ENCODE data around the gene TMEM221.

DNA sequence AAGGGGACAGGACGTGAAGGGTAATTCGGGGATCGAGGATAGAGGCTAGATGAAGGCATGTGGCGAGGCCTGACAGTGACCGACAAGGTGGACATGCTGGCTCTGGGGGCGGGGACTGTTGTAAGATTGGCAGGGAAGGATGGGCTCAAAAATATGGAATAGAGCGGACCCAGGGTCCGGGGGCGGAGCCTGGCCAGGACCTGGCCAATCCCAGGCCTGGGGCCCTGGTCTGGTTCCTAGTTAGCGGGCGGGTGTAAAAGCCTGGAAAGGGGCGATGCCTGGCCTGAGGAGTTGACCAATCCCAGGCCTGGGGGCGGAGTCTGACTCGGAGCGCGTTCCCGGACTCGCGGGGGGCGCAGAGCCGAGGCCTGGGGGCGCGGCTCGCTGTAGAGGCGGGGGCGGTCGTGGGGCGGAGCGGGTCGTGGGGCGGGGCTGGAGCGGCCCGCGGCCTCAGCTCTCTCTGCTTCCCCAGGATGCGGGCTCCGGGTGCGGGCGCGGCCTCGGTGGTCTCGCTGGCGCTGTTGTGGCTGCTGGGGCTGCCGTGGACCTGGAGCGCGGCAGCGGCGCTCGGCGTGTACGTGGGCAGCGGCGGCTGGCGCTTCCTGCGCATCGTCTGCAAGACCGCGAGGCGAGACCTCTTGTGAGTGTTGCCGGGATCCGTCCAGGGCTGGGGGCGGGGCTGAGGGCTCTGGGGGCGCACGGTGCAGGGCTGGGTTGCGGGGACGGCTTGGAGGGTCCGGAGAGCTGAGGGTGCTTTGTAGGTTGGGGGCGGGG lies 21.8 kb upstream of the TMEM221 start, which contains the start of gene SLC27A1:
- TF ChIP-seq, protein P1, sequence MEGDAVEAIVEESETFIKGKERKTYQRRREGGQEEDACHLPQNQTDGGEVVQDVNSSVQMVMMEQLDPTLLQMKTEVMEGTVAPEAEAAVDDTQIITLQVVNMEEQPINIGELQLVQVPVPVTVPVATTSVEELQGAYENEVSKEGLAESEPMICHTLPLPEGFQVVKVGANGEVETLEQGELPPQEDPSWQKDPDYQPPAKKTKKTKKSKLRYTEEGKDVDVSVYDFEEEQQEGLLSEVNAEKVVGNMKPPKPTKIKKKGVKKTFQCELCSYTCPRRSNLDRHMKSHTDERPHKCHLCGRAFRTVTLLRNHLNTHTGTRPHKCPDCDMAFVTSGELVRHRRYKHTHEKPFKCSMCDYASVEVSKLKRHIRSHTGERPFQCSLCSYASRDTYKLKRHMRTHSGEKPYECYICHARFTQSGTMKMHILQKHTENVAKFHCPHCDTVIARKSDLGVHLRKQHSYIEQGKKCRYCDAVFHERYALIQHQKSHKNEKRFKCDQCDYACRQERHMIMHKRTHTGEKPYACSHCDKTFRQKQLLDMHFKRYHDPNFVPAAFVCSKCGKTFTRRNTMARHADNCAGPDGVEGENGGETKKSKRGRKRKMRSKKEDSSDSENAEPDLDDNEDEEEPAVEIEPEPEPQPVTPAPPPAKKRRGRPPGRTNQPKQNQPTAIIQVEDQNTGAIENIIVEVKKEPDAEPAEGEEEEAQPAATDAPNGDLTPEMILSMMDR (IDR thresholded peaks at IDR 0.05): no peak
- TF ChIP-seq, protein P2, sequence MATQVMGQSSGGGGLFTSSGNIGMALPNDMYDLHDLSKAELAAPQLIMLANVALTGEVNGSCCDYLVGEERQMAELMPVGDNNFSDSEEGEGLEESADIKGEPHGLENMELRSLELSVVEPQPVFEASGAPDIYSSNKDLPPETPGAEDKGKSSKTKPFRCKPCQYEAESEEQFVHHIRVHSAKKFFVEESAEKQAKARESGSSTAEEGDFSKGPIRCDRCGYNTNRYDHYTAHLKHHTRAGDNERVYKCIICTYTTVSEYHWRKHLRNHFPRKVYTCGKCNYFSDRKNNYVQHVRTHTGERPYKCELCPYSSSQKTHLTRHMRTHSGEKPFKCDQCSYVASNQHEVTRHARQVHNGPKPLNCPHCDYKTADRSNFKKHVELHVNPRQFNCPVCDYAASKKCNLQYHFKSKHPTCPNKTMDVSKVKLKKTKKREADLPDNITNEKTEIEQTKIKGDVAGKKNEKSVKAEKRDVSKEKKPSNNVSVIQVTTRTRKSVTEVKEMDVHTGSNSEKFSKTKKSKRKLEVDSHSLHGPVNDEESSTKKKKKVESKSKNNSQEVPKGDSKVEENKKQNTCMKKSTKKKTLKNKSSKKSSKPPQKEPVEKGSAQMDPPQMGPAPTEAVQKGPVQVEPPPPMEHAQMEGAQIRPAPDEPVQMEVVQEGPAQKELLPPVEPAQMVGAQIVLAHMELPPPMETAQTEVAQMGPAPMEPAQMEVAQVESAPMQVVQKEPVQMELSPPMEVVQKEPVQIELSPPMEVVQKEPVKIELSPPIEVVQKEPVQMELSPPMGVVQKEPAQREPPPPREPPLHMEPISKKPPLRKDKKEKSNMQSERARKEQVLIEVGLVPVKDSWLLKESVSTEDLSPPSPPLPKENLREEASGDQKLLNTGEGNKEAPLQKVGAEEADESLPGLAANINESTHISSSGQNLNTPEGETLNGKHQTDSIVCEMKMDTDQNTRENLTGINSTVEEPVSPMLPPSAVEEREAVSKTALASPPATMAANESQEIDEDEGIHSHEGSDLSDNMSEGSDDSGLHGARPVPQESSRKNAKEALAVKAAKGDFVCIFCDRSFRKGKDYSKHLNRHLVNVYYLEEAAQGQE (IDR thresholded peaks at IDR 0.05; ENCODE audit: insufficient read depth in 1 of 2, low read depth in 2 of 2, low read length in 1 of 2): no peak
- TF ChIP-seq POLR2AphosphoS5 (IDR thresholded peaks at IDR 0.05; ENCODE audit: low read depth, low read length): no peak
- no peak for TF ChIP-seq SIN3A (IDR thresholded peaks at IDR 0.05; ENCODE audit: borderline replicate concordance, insufficient read depth, low read depth, low read length)
- no peak for TF ChIP-seq TCF7L2 (IDR thresholded peaks at IDR 0.05; ENCODE audit: low read depth, low read length)
